T-helper 1 cell treated with Interleukin-12 subunit alpha and Interleukin-12 subunit beta and Interleukin-4 antibody, amounts not matched to agents 30 ng/mL and 1 ng/mL, for 36 hours (primary cell): Measurements from ENCODE around the gene TNNC2. TPM values are rescaled to one million over a fixed set of nuclear protein-coding genes. Genes with fewer than 3 reads are reported as not detected.
"Not testable (repeated sequence)": the region's sequence is repeated elsewhere in the genome, so short reads cannot be mapped to it uniquely, and the experiment has no call there.

ENCODE experiments used
- intact Hi-C: fragments of 100-400 bp; cut with micrococcal nuclease; formaldehyde crosslinking; loops from one replicate; pipeline ENCODE4 v1.15.1; 2024
- total RNA-seq: library from RNA; stranded (reverse); gene quantifications from 2 replicates; pipeline ENCODE4 v1.2.3, GENCODE V29; 2022

Gene TNNC2
- not detected in 2 replicates for total RNA-seq

DNA sequence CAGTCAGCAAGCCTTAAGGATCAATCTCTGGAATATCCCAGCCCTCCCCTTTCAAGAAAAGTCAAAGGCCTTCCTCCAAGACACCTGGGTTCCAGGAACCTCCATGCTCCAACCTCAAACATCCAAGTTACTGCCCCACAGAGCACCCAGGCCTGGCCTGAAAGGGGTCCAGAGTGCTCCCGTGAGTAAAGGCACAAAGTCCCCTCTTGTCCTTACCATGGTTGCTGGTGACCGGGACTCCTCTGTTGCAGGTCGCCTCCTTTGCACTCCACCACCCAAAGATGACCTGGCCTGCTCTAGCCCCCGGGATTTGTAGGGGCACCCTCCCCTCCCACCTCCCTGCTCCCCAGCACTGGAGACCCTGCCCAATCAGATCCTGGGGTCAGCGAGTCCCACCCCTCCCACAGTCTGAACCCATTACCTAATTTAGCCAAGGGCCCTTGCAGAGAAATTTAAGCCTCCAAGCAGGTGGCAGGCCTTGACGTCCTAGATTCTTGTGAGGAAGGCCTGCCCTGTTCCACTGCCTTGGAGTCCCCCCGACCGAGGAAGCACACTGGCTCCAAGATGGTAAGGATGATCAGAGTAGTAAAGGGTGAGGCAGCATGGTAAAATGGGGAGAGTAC, at the start of gene TNNC2:
Gene TNNC2 (minus strand): TSS at position 283 of the 623 bp plus-strand sequence. CDS start 64 bp downstream, at position 219.
- intact Hi-C loops = no loop called here

GRCh38 chr20:45874576-45874975, 47.5 kb upstream of the TNNC2 start:
- intact Hi-C loops = no loop called here

DNA sequence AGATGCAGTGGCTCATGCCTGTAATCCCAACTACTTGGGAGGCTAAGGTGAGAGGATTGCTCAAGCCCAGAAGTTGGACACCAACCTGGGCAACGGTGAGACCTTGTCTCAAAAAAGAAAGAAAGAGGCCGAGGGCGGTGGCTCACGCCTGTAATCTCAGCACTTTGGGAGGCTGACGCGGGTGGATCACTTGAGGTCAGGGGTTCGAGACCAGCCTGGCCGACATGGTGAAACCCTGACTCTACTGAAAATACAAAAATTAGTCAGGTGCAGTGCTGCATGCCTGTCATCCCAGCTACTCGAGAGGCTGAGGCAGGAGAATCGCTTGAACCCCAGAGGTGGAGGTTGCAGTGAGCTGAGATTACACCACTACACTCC, 47.0 kb upstream of the TNNC2 start:
- intact Hi-C loops = not testable (repeated sequence)

GRCh38 chr20:45873409-45874103, 46.4 kb upstream of the TNNC2 start:
- intact Hi-C loops = no loop called here

DNA sequence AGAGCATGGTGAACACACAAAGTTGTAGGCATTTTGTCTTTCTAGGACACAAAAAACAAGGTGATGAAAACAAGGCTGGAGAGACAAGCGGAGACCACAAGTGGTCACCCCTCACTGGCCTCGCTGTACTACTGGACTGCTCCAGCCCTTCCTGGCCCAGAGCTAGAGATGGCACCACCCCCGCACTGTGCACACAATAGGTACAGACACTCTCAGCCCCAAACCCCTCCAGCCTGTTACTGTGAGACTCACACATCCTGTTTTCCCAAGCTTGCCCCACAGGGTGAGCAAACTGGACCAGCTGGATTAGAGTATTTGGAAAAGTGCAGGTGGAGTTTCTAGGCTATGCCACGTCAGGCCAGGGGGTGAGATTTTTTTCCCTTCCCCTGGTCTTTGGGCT, 45.5 kb upstream of the TNNC2 start:
- intact Hi-C loops = no loop called here

DNA sequence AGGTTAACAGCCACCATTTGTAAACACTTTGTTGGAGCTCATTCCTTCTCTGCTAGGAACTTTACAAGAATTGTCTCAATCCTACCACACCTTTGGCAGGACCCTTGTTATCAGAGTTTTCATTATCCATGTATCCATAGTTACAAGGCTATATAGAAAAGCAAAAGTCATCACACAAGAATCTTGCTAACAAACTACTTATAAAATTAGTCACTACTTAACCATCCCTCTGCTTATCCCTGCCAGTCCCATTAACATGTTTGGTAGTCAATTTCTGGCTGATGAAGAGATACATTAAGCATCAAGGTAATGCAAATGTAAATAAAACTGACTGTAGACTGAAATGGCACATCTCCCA, 40.7 kb upstream of the TNNC2 start:
- intact Hi-C loops = no loop called here

GRCh38 chr20:45867136-45867818, 40.2 kb upstream of the TNNC2 start:
- intact Hi-C loops = no loop called here

GRCh38 chr20:45866454-45866853, 39.3 kb upstream of the TNNC2 start:
- intact Hi-C loops = no loop called here

DNA sequence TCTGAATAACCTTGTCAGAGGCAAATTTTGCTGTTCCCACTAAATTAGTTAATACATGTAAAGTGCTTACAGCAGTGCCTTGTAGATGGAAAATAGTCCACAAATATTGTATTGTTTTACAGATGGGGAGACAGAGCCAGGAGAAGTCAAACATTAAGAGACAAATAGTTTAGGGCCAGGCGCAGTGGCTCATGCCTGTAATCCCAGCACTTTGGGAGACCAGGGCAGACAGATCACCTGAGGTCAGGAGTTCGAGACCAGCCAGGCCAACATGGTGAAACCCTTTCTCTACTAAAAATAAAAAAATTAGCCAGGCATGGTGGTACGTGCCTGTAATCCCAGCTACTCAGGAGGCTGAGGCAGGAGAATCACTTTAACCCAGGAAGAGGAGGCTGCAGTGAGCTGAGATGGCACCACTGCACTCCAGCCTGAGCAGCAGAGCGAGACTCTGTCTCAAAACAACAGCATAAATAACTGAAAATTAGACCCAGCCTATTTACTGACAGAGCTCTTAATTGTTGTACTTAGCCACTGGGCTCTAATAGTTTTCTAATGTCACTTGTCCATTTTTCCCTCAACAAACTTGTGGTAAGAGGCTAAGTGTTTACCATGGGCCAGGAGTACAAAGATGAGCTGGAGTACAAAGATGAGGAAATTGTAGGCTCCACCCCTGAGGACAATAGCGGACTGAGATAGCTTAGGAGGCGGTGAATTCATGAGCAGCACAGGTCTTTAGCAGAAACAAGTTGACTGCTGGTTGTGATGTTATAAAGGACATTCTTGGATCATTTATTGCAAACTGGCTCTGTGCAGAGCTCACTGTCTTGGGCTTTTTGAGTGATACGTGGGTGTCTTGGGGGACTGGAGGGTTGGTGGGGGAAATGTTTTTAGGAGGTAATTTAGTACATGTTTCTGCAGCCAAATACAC, 36.7 kb upstream of the TNNC2 start:
- intact Hi-C loops = no loop called here

- intact Hi-C loops = no loop called here
Observed at GRCh38 chr20:45861221-45862075, 34.3 kb upstream of the TNNC2 start.

GRCh38 chr20:45860560-45861220, 33.6 kb upstream of the TNNC2 start:
- intact Hi-C loops = no loop called here

GRCh38 chr20:45859916-45860315, 32.8 kb upstream of the TNNC2 start:
- intact Hi-C loops = loop anchor here (5.0 kb wide), 1 partner anchor 443 kb away; the partner anchor contains the start of gene PIGT

GRCh38 chr20:45857882-45858216, 30.7 kb upstream of the TNNC2 start:
- intact Hi-C loops = loop anchor here (1.0 to 5.0 kb wide), 11 partner anchors 23 to 441 kb away; partner anchors contain the start of genes CTSA, DNTTIP1, NEURL2 and PIGT

GRCh38 chr20:45857114-45857881, 30.2 kb upstream of the TNNC2 start, which contains the start of the genes ACOT8 and ZSWIM3:
Gene ACOT8, minus strand, starts transcription at chr20:45857392. Its CDS starts 77 bp downstream, at chr20:45857315.
Gene ZSWIM3, plus strand, starts transcription at chr20:45857614. Its CDS starts 212 bp downstream, at chr20:45857826.
- intact Hi-C loops = loop anchor here (1.0 to 5.0 kb wide), 11 partner anchors 24 to 440 kb away; partner anchors contain the start of genes CTSA, DNTTIP1, NEURL2 and PIGT

DNA sequence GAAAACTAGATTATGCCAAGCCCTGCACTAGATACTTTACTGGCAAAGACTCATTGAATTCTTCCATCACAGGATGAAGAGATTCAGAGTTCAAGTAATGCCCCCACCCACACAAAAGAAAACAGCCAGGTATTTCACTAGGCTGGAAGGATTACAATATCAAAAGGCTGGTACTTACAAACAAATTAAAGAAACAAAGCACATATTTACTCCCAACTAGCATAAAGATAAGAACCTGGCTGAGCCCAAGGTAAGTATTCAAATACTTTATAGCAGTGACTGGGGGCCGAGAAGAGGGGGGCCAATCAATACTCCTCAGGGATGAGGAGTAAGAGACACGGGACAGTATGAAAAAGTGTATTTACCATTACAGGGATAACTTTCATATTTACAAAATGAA, 26.4 kb upstream of the TNNC2 start:
- intact Hi-C loops = no loop called here

GRCh38 chr20:45852326-45852725, 25.2 kb upstream of the TNNC2 start:
- intact Hi-C loops = no loop called here

- intact Hi-C loops = no loop called here
Observed at GRCh38 chr20:45851501-45851900, 24.4 kb upstream of the TNNC2 start.

- intact Hi-C loops = no loop called here
Observed at GRCh38 chr20:45850926-45851325, 23.8 kb upstream of the TNNC2 start.

- intact Hi-C loops = no loop called here
Observed at GRCh38 chr20:45850238-45850637, 23.1 kb upstream of the TNNC2 start.
